HEK293 (cell line): ENCODE measurements around the gene ABHD16A.

Experiments used
- CTCF ChIA-PET: fragments of 350-600 bp; formaldehyde crosslinking; extraction: SDS; loops from one replicate; lab custom pipeline; 2021; ENCODE audit warnings: antibody characterized with exemption; lab: Yijun Ruan, JAX
- POLR2A ChIA-PET: fragments of 300-600 bp; formaldehyde crosslinking; extraction: SDS; loops from one replicate; lab custom pipeline; 2020; ENCODE audit warnings: antibody characterized with exemption, inconsistent platforms; lab: Yijun Ruan, JAX
- H3K27ac ChIP-seq: fragments of 200-500 bp; sonication (Bioruptor generic); 2 replicates; pipeline ENCODE4 v1.5.1; 2014; ENCODE audit warnings: low read depth, low read length, control low read depth, inconsistent platforms; ENCODE audit errors: extremely low read depth
- H3K36me3 ChIP-seq, 2 experiments: fragments of 200-500 bp in 1 of 2; sonication (Bioruptor generic) in 1 of 2; 1 replicate in 1 of 2; 2 replicates in 1 of 2; pipeline ENCODE4 v1.5.1; 2014 to 2017; ENCODE audit warnings: inconsistent platforms in 2 of 2, low read length in 2 of 2; ENCODE audit not compliant: control insufficient read depth in 2 of 2, insufficient read depth in 1 of 2
- H3K4me1 ChIP-seq: fragments of 200-500 bp; sonication (Bioruptor generic); 2 replicates; pipeline ENCODE4 v1.5.1; 2014; ENCODE audit warnings: mild to moderate bottlenecking, low read length, inconsistent platforms; ENCODE audit not compliant: control insufficient read depth, insufficient read depth
- H3K4me3 ChIP-seq: 2 replicates; pipeline ENCODE4 v1.5.1; 2011; ENCODE audit warnings: low read depth, mild to moderate bottlenecking, control low read depth, low read length, moderate library complexity
- H3K9me3 ChIP-seq: fragments of 200-500 bp; sonication (Bioruptor generic); 2 replicates; pipeline ENCODE4 v1.5.1; 2014; ENCODE audit warnings: low read depth, low read length, inconsistent platforms; ENCODE audit not compliant: control insufficient read depth, insufficient read depth
- REPIN1 ChIP-seq: fragments of 450-650 bp; formaldehyde crosslinking; IDR thresholded peaks from 2 replicates; pipeline ENCODE4 v1.5.1; 2017; ENCODE audit warnings: missing biosample characterization, missing genetic modification characterization, low read depth
- WT1 ChIP-seq: fragments of 450-650 bp; formaldehyde crosslinking; IDR thresholded peaks from 2 replicates; pipeline ENCODE4 v1.5.1; 2016; ENCODE audit warnings: missing biosample characterization, missing genetic modification characterization
- ZBTB48 ChIP-seq: fragments of 450-650 bp; formaldehyde crosslinking; IDR thresholded peaks from 2 replicates; pipeline ENCODE4 v1.5.1; 2016; ENCODE audit warnings: missing biosample characterization, missing genetic modification characterization
- ZBTB8A ChIP-seq: fragments of 450-650 bp; formaldehyde crosslinking; IDR thresholded peaks from 2 replicates; pipeline ENCODE4 v1.5.1; 2016; ENCODE audit warnings: missing biosample characterization, missing genetic modification characterization
- ZFP69B ChIP-seq: fragments of 450-650 bp; formaldehyde crosslinking; IDR thresholded peaks from 2 replicates; pipeline ENCODE4 v1.5.1; 2016; ENCODE audit warnings: missing biosample characterization, missing genetic modification characterization
- ZNF121 ChIP-seq: fragments of 450-650 bp; formaldehyde crosslinking; IDR thresholded peaks from 2 replicates; pipeline ENCODE4 v1.5.1; 2016; ENCODE audit warnings: missing biosample characterization, missing genetic modification characterization
- ZNF133 ChIP-seq: fragments of 450-650 bp; formaldehyde crosslinking; IDR thresholded peaks from 2 replicates; pipeline ENCODE4 v1.5.1; 2016; ENCODE audit warnings: missing biosample characterization, missing genetic modification characterization
- ZNF155 ChIP-seq: fragments of 450-650 bp; formaldehyde crosslinking; IDR thresholded peaks from 2 replicates; pipeline ENCODE4 v1.5.1; 2016; ENCODE audit warnings: missing biosample characterization, missing genetic modification characterization
- ZNF157 ChIP-seq: fragments of 450-650 bp; formaldehyde crosslinking; IDR thresholded peaks from 2 replicates; pipeline ENCODE4 v1.5.1; 2016; ENCODE audit warnings: missing biosample characterization, missing genetic modification characterization
- ZNF169 ChIP-seq: fragments of 450-650 bp; formaldehyde crosslinking; IDR thresholded peaks from 2 replicates; pipeline ENCODE4 v1.5.1; 2016; ENCODE audit warnings: missing biosample characterization, missing genetic modification characterization
- ZNF211 ChIP-seq: fragments of 450-650 bp; formaldehyde crosslinking; IDR thresholded peaks from 2 replicates; pipeline ENCODE4 v1.5.1; 2016; ENCODE audit warnings: low read depth, missing biosample characterization, missing genetic modification characterization
- ZNF266 ChIP-seq: fragments of 450-650 bp; formaldehyde crosslinking; IDR thresholded peaks from 2 replicates; pipeline ENCODE4 v1.5.1; 2016; ENCODE audit warnings: missing biosample characterization, missing genetic modification characterization, low read depth
- ZNF37A ChIP-seq: fragments of 450-650 bp; IDR thresholded peaks from 2 replicates; pipeline ENCODE4 v1.5.1; 2018; ENCODE audit warnings: missing biosample characterization, missing genetic modification characterization
- ZNF404 ChIP-seq: fragments of 450-650 bp; formaldehyde crosslinking; IDR thresholded peaks from 2 replicates; pipeline ENCODE4 v1.5.1; 2017; ENCODE audit warnings: missing biosample characterization, missing genetic modification characterization
- ZNF510 ChIP-seq: fragments of 450-650 bp; formaldehyde crosslinking; IDR thresholded peaks from 2 replicates; pipeline ENCODE4 v1.5.1; 2018; ENCODE audit warnings: mild to moderate bottlenecking, missing genetic modification characterization, missing biosample characterization; ENCODE audit not compliant: insufficient replicate concordance
- ZNF596 ChIP-seq: fragments of 450-650 bp; IDR thresholded peaks from 2 replicates; pipeline ENCODE4 v1.5.0; 2018; ENCODE audit warnings: missing biosample characterization, mild to moderate bottlenecking, missing genetic modification characterization, moderate library complexity
- ZNF623 ChIP-seq: fragments of 450-650 bp; formaldehyde crosslinking; IDR thresholded peaks from 2 replicates; pipeline ENCODE4 v1.5.1; 2016; ENCODE audit warnings: missing biosample characterization, missing genetic modification characterization
- ZNF658 ChIP-seq: fragments of 450-650 bp; formaldehyde crosslinking; IDR thresholded peaks from 2 replicates; pipeline ENCODE4; 2016; ENCODE audit warnings: missing biosample characterization, missing genetic modification characterization
- ZNF670 ChIP-seq: fragments of 450-650 bp; formaldehyde crosslinking; IDR thresholded peaks from 2 replicates; pipeline ENCODE4 v1.5.1; 2016; ENCODE audit warnings: missing biosample characterization, missing genetic modification characterization, low read depth
- ZNF677 ChIP-seq: fragments of 450-650 bp; IDR thresholded peaks from 2 replicates; pipeline ENCODE4 v1.5.0; 2018; ENCODE audit warnings: missing biosample characterization, mild to moderate bottlenecking, missing genetic modification characterization, moderate library complexity
- ZNF76 ChIP-seq: fragments of 450-650 bp; formaldehyde crosslinking; IDR thresholded peaks from 2 replicates; pipeline ENCODE4; 2016; ENCODE audit warnings: low read depth, missing biosample characterization, missing genetic modification characterization, borderline replicate concordance
- ZNF785 ChIP-seq: fragments of 450-650 bp; formaldehyde crosslinking; IDR thresholded peaks from 2 replicates; pipeline ENCODE4 v1.5.1; 2016; ENCODE audit warnings: missing biosample characterization, missing genetic modification characterization
- TF ChIP-seq, protein P1 (sequence below): fragments of 450-650 bp; formaldehyde crosslinking; IDR thresholded peaks from 2 replicates; pipeline ENCODE4 v1.5.1; 2017; ENCODE audit warnings: missing biosample characterization, missing genetic modification characterization
- TF ChIP-seq, protein P2 (sequence below): fragments of 450-650 bp; formaldehyde crosslinking; IDR thresholded peaks from 2 replicates; pipeline ENCODE4 v1.5.1; 2016; ENCODE audit warnings: missing biosample characterization, missing genetic modification characterization, low read depth
- TF ChIP-seq, protein P3 (sequence below): fragments of 450-650 bp; formaldehyde crosslinking; IDR thresholded peaks from 2 replicates; pipeline ENCODE4 v1.5.1; 2017; ENCODE audit warnings: missing biosample characterization, missing genetic modification characterization
- TF ChIP-seq, protein P4 (sequence below): fragments of 450-650 bp; formaldehyde crosslinking; IDR thresholded peaks from 2 replicates; pipeline ENCODE4 v1.5.0; 2017; ENCODE audit warnings: missing biosample characterization, missing genetic modification characterization, borderline replicate concordance

Gene ABHD16A

DNA sequence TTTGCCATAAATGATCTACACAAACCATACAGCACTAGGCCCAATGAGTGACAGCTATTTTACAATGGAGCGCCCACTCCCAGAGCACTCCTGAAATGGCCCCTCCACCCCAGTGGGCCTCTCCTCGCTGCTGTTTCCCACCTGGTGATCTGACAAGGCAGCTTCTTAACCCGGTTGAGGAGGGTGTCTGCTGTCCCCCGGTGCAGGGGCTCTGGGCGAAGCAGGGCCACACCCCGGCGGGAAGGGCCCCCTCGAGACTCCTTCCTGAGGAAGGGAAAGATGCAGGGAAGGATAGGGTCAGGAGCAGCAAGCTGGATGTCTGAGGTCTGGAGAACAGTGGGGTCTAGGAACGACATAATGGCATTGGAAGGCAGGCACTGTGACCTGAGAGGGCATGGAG, 10.2 kb downstream of the ABHD16A start:
- POLR2A ChIA-PET, result interaction anchor here (1.0 to 4.0 kb wide), 5 partner anchors 10 to 142 kb away, joined by 3 to 30 read pairs (median 6); partner anchors contain the start of genes ABHD16A and HSPA1B
- TF ChIP-seq ZNF76 (tag by site-specific recombination) (no peak), REPIN1 (tag by site-specific recombination) (no peak), WT1 (tag by site-specific recombination) (no peak), ZNF404 (tag by site-specific recombination) (no peak), ZNF785 (tag by site-specific recombination) (no peak), ZNF266 (tag by site-specific recombination) (no peak), ZNF133 (tag by site-specific recombination) (no peak), ZNF157 (tag by site-specific recombination) (no peak), ZNF623 (no peak), ZNF670 (tag by site-specific recombination) (no peak)
- Histone ChIP-seq H3K4me1 (no peaks in the 10 kb centered on the region), H3K9me3 (no peaks in the 10 kb centered on the region), H3K36me3 (peaks cover 0 to 73% of the 10 kb centered on the region in 2 experiments; a peak in 2 of 3 replicates), H3K4me3 (no peak overlapping the region), H3K27ac (no peak overlapping the region)
- CTCF ChIA-PET, result interaction anchor here (0.6 to 4.6 kb wide), 4 partner anchors 9 to 94 kb away, joined by 3 to 24 read pairs (median 6); partner anchors contain the start of gene LY6G5C

DNA sequence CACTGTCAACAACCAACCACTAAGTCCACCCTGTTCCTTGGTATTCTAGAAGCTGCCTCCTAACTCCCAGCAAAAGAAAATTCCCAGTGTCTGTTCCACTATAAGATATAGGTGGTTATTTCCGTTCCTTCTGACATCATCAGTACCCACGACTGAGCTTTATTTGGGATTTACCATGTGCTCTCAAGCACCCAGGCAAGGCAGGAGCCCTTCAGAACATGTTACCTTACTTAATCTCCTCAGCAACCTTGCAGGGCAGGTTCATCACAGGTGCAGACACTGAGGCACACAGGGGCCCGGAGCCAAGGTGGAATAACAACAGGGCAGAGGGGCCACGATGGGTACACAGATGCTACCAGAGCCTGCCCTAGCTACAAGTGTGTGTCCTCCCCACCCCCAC, 10.8 kb downstream of the ABHD16A start:
- Histone ChIP-seq H3K4me1 (no peaks in the 10 kb centered on the region), H3K9me3 (no peaks in the 10 kb centered on the region), H3K36me3 (peaks cover 0 to 73% of the 10 kb centered on the region in 2 experiments; a peak in 2 of 3 replicates), H3K27ac (no peak overlapping the region), H3K4me3 (no peak overlapping the region)
- ChIA-PET POLR2A (interaction anchor here (0.5 to 4.0 kb wide), 5 partner anchors 11 to 143 kb away, joined by 3 to 30 read pairs (median 6); partner anchors contain the start of genes ABHD16A and HSPA1B), CTCF (interaction anchor here (0.6 to 4.6 kb wide), 5 partner anchors 9 to 119 kb away, joined by 3 to 24 read pairs (median 4); partner anchors contain the start of gene LY6G5C)
- TF ChIP-seq, protein P1, sequence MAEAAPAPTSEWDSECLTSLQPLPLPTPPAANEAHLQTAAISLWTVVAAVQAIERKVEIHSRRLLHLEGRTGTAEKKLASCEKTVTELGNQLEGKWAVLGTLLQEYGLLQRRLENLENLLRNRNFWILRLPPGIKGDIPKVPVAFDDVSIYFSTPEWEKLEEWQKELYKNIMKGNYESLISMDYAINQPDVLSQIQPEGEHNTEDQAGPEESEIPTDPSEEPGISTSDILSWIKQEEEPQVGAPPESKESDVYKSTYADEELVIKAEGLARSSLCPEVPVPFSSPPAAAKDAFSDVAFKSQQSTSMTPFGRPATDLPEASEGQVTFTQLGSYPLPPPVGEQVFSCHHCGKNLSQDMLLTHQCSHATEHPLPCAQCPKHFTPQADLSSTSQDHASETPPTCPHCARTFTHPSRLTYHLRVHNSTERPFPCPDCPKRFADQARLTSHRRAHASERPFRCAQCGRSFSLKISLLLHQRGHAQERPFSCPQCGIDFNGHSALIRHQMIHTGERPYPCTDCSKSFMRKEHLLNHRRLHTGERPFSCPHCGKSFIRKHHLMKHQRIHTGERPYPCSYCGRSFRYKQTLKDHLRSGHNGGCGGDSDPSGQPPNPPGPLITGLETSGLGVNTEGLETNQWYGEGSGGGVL (tag by site-specific recombination), result no peak
- TF ChIP-seq ZNF670 (tag by site-specific recombination) (no peak), ZNF510 (tag by site-specific recombination) (no peak), ZNF677 (tag by site-specific recombination) (no peak), ZNF37A (tag by site-specific recombination) (no peak), ZNF596 (no peak), ZNF169 (tag by site-specific recombination) (no peak), ZBTB48 (tag by site-specific recombination) (no peak), ZNF121 (tag by site-specific recombination) (no peak), ZNF211 (no peak), ZNF658 (tag by site-specific recombination) (no peak), ZNF155 (tag by site-specific recombination) (no peak), ZBTB8A (tag by site-specific recombination) (no peak), ZFP69B (tag by site-specific recombination) (no peak)
- TF ChIP-seq, protein P2, sequence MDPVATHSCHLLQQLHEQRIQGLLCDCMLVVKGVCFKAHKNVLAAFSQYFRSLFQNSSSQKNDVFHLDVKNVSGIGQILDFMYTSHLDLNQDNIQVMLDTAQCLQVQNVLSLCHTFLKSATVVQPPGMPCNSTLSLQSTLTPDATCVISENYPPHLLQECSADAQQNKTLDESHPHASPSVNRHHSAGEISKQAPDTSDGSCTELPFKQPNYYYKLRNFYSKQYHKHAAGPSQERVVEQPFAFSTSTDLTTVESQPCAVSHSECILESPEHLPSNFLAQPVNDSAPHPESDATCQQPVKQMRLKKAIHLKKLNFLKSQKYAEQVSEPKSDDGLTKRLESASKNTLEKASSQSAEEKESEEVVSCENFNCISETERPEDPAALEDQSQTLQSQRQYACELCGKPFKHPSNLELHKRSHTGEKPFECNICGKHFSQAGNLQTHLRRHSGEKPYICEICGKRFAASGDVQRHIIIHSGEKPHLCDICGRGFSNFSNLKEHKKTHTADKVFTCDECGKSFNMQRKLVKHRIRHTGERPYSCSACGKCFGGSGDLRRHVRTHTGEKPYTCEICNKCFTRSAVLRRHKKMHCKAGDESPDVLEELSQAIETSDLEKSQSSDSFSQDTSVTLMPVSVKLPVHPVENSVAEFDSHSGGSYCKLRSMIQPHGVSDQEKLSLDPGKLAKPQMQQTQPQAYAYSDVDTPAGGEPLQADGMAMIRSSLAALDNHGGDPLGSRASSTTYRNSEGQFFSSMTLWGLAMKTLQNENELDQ (tag by site-specific recombination), result no peak
- TF ChIP-seq, protein P3, sequence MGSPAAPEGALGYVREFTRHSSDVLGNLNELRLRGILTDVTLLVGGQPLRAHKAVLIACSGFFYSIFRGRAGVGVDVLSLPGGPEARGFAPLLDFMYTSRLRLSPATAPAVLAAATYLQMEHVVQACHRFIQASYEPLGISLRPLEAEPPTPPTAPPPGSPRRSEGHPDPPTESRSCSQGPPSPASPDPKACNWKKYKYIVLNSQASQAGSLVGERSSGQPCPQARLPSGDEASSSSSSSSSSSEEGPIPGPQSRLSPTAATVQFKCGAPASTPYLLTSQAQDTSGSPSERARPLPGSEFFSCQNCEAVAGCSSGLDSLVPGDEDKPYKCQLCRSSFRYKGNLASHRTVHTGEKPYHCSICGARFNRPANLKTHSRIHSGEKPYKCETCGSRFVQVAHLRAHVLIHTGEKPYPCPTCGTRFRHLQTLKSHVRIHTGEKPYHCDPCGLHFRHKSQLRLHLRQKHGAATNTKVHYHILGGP (tag by site-specific recombination), result no peak
- TF ChIP-seq, protein P4, sequence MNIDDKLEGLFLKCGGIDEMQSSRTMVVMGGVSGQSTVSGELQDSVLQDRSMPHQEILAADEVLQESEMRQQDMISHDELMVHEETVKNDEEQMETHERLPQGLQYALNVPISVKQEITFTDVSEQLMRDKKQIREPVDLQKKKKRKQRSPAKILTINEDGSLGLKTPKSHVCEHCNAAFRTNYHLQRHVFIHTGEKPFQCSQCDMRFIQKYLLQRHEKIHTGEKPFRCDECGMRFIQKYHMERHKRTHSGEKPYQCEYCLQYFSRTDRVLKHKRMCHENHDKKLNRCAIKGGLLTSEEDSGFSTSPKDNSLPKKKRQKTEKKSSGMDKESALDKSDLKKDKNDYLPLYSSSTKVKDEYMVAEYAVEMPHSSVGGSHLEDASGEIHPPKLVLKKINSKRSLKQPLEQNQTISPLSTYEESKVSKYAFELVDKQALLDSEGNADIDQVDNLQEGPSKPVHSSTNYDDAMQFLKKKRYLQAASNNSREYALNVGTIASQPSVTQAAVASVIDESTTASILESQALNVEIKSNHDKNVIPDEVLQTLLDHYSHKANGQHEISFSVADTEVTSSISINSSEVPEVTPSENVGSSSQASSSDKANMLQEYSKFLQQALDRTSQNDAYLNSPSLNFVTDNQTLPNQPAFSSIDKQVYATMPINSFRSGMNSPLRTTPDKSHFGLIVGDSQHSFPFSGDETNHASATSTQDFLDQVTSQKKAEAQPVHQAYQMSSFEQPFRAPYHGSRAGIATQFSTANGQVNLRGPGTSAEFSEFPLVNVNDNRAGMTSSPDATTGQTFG, result no peak
